ENCODE measurements around the gene HOXA9.

The HOXA9 gene

DNA sequence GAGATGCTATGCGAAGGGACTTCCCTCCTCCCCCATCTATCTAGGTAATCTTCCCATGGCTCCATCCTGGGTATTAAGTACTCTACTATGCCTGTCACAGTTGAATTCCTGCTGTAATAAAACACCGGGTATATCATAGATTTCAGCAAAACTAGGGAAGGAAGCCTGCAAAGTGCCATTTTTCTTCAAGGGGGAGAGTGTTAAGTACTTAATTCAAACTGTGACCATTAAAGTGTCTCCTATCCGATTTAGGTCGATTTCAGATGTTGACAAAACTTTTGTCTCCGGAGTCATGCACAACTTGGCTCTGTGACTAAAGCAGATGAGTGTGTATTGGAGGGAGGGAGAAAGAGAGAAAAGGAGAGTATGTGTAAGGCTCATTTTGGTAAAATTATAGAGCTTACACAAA, 39.3 kb downstream of the HOXA9 start:
- H3K27me3 ChIP-seq (replicated peaks; ENCODE audit: control insufficient read depth, insufficient read depth, low read length): no peaks in the 10 kb centered on the region
- no peak overlapping the region for H3K4me3 ChIP-seq (replicated peaks; ENCODE audit: low read depth, low read length)
- no peaks in the 10 kb centered on the region for H3K36me3 ChIP-seq (ENCODE audit: control insufficient read depth, insufficient read depth, low read length)
- TF ChIP-seq, protein P1, sequence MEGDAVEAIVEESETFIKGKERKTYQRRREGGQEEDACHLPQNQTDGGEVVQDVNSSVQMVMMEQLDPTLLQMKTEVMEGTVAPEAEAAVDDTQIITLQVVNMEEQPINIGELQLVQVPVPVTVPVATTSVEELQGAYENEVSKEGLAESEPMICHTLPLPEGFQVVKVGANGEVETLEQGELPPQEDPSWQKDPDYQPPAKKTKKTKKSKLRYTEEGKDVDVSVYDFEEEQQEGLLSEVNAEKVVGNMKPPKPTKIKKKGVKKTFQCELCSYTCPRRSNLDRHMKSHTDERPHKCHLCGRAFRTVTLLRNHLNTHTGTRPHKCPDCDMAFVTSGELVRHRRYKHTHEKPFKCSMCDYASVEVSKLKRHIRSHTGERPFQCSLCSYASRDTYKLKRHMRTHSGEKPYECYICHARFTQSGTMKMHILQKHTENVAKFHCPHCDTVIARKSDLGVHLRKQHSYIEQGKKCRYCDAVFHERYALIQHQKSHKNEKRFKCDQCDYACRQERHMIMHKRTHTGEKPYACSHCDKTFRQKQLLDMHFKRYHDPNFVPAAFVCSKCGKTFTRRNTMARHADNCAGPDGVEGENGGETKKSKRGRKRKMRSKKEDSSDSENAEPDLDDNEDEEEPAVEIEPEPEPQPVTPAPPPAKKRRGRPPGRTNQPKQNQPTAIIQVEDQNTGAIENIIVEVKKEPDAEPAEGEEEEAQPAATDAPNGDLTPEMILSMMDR (IDR thresholded peaks at IDR 0.05; ENCODE audit: insufficient read depth, low read length, poor library complexity, severe bottlenecking): no peak
- DNase-seq (ENCODE audit: extremely low read depth, insufficient read length): no peak

DNA sequence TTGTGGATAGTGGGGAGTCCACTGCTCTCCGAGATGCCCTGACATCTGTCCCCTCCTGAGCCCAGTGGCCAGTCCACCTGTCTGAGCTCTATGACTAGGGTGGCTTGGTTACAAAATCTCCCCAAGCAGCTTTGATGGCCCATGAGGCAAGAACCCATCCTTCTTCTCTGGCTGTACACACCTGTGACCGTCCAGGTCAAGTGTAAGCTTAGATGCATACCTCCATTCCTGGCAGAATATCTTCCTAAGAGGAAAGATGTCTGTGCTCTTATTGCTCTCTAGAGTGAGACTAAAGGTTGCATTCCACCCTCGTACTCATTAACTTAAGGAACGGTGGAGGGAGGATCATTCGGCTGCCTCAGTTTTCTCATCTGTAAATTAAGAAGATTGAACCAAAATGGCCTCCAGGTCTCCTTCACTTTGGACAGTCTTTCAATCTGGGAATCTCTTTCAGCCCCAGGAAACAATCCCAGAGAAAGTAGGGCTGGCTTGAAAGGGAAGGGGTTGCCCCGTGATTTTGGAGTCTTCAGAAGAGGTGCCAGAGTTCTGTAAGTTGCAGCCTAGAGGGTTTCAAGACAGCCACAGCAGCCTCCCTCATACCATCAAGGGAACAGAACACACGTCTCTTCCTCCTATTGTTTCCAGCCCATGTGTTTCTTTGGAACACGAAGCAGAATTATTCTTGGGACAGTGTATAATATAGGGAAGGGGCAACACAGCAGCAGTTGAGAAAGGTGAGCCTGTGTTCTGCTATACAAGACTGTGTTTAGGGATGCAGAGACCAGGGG, 40.2 kb downstream of the HOXA9 start:
- H3K4me3 ChIP-seq (replicated peaks; ENCODE audit: low read depth, low read length): no peak overlapping the region
- DNase-seq (ENCODE audit: extremely low read depth, insufficient read length): no peak
- H3K27me3 ChIP-seq (replicated peaks; ENCODE audit: control insufficient read depth, insufficient read depth, low read length): no peaks in the 10 kb centered on the region
- TF ChIP-seq, protein P1 (IDR thresholded peaks at IDR 0.05; ENCODE audit: insufficient read depth, low read length, poor library complexity, severe bottlenecking): no peak
- no peaks in the 10 kb centered on the region for H3K36me3 ChIP-seq (ENCODE audit: control insufficient read depth, insufficient read depth, low read length)

DNA sequence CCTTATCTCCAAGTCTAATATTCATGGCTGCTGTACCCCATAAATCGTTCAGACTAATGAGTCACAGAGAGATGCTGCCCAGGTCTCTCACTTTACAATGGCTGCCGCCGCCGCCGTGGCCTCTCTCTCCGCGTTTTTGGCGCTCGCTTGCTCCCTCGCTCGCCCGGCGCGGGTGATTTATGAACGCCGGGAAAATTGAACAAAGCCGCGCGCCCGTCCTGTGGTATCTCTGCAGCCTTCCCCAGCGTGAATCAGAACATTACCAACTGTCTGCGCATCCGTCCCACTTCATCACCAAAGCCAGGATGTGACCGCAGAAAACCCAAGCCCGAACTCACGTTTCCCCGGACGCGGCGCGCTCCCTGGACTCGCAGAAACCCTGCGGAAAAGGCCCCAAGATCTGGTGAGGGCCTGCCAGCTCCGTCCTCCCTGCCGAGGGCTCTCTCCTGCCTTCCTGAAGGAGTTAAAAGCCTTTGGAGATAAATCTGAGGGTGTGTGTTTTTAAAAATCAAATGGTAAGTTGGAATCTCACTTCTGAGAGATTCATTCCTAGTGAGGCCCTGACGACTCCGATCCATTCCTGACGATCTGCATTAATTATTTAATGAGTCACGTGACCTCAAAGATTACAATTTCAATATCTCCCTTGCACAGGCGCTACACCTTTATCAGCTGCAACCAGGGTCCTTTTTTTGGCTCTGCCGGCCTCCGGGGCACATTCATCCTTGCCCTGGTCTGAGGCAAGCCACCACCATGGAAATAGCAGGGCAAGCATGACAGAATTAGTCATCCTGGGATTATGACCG, 41.0 kb downstream of the HOXA9 start:
- DNase-seq (ENCODE audit: extremely low read depth, insufficient read length): no peak
- TF ChIP-seq, protein P1 (IDR thresholded peaks at IDR 0.05; ENCODE audit: insufficient read depth, low read length, poor library complexity, severe bottlenecking): no peak
- Histone ChIP-seq H3K4me3 (replicated peaks; ENCODE audit: low read depth, low read length) (no peak overlapping the region), H3K27me3 (replicated peaks; ENCODE audit: control insufficient read depth, insufficient read depth, low read length) (no peaks in the 10 kb centered on the region), H3K36me3 (ENCODE audit: control insufficient read depth, insufficient read depth, low read length) (no peaks in the 10 kb centered on the region)

DNA sequence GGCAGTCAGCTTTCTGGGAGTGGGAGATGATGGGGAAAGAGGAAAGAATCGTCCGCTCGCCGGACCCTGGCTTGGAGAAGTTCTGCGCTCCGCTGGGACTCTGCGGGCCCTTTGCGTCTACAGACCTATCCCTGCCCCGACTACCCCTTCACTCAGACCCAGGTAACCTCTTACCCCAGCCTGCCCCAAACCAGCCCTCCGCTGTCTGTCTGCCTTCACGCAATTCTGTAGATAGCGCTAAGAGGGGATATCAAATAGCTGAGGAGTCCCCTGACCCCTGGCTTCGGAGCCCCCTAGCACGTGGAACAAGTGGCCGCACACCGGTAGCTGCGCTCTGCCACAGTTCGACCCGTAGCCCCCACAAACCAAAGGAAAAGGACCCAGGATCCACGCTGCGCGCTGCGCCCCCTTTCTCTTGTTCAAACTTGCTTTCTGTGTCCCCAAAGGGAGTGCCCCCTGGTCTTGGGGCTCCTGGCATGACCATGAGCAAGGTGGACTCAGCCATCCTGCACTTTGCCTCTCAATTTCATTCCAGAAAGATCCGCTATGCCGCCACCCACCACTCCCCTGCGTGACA, 41.8 kb downstream of the HOXA9 start:
- Histone ChIP-seq H3K36me3 (ENCODE audit: control insufficient read depth, insufficient read depth, low read length) (no peaks in the 10 kb centered on the region), H3K4me3 (replicated peaks; ENCODE audit: low read depth, low read length) (no peak overlapping the region), H3K27me3 (replicated peaks; ENCODE audit: control insufficient read depth, insufficient read depth, low read length) (no peaks in the 10 kb centered on the region)
- no peak for DNase-seq (ENCODE audit: extremely low read depth, insufficient read length)
- TF ChIP-seq, protein P1 (IDR thresholded peaks at IDR 0.05; ENCODE audit: insufficient read depth, low read length, poor library complexity, severe bottlenecking): no peak

DNA sequence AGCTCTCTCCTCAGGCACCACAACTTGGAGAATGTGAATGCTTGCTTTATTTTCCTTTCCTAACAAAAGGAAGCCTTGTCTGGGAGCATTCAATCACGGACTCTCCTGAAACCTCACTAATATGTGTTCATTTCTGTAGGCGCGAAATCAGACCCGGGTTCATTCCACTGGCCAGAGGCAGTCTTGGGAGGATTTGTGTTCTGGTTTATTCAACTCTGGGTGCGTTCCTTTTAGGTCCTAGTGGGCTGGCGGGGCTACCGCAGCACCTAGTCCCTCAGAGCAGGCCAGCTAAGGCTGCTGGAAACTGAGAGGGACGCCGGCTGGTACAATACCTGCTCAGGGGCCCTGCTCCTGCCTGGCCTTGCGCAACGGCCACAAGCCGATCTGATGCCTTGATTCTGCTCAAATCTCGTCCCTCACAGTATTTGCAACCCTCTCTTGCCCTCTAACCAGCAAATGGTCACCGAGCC, 42.3 kb downstream of the HOXA9 start:
- no peak for DNase-seq (ENCODE audit: extremely low read depth, insufficient read length)
- H3K27me3 ChIP-seq (replicated peaks; ENCODE audit: control insufficient read depth, insufficient read depth, low read length): no peaks in the 10 kb centered on the region
- no peak overlapping the region for H3K4me3 ChIP-seq (replicated peaks; ENCODE audit: low read depth, low read length)
- TF ChIP-seq, protein P1 (IDR thresholded peaks at IDR 0.05; ENCODE audit: insufficient read depth, low read length, poor library complexity, severe bottlenecking): no peak
- H3K36me3 ChIP-seq (ENCODE audit: control insufficient read depth, insufficient read depth, low read length): no peaks in the 10 kb centered on the region

Measured in GM06990 (cell line).